Esophagus (tissue), 2 donors: Measurements from ENCODE around the gene TTC1. TPM values are rescaled to one million over a fixed set of nuclear protein-coding genes. Genes with fewer than 3 reads are reported as not detected.
A peak's percentile ranks its signal among the peaks of the same experiment; 100 is the strongest.
"Not testable (repeated sequence)": the region's sequence is repeated elsewhere in the genome, so short reads cannot be mapped to it uniquely, and the experiment has no call there.

Source experiments
- H3K27ac ChIP-seq, 2 donors: one replicate each; pipeline ENCODE4 v1.5.1; 2013; ENCODE audit warnings: low read depth in 2 of 2, mild to moderate bottlenecking in 2 of 2, inconsistent platforms in 1 of 2, low read length in 1 of 2, moderate library complexity in 1 of 2
- H3K27me3 ChIP-seq, 2 donors: one replicate each; pipeline ENCODE4 v1.6.1; 2013; ENCODE audit warnings: low read length in 2 of 2, control low read depth in 1 of 2, mild to moderate bottlenecking in 1 of 2; ENCODE audit not compliant: insufficient read depth in 2 of 2, control insufficient read depth in 1 of 2
- H3K36me3 ChIP-seq, 2 donors: one replicate each; pipeline ENCODE4 v1.6.1; 2013; ENCODE audit warnings: low read length in 1 of 2; ENCODE audit not compliant: control insufficient read depth in 2 of 2, insufficient read depth in 2 of 2
- H3K4me1 ChIP-seq, 2 donors: one replicate each; pipeline ENCODE4 v1.6.1; 2013; ENCODE audit warnings: low read length in 1 of 2; ENCODE audit not compliant: control insufficient read depth in 2 of 2, insufficient read depth in 2 of 2
- H3K4me3 ChIP-seq, 2 donors: one replicate each; pipeline ENCODE4 v1.5.1; 2013; ENCODE audit warnings: low read length in 2 of 2, mild to moderate bottlenecking in 2 of 2, low read depth in 1 of 2, moderate library complexity in 1 of 2
- H3K9me3 ChIP-seq, 2 donors: one replicate each; pipeline ENCODE4 v1.6.1; 2013; ENCODE audit warnings: mild to moderate bottlenecking in 2 of 2, low read depth in 1 of 2, low read length in 1 of 2, moderate library complexity in 1 of 2; ENCODE audit not compliant: control insufficient read depth in 2 of 2, insufficient read depth in 1 of 2
- WGBS, 2 donors: extraction: QIAGEN DNeasy Blood & Tissue Kit; methylation state at CpG; one replicate each; pipeline ENCODE4 v1.1.7; 2013; 5-methylcytosine and 5-hydroxymethylcytosine counted together
- polyA plus RNA-seq, 2 donors: library from polyadenylated mRNA; stranded (reverse); fragments of 200-250 nt; gene quantifications; one replicate each; pipeline ENCODE4 v1.2.3, GENCODE V29; 2013
- donor health status: healthy with polysubstance abuse.
- donor health status: Bipolar disorder and iron deficiency.

TTC1 gene, protein sequence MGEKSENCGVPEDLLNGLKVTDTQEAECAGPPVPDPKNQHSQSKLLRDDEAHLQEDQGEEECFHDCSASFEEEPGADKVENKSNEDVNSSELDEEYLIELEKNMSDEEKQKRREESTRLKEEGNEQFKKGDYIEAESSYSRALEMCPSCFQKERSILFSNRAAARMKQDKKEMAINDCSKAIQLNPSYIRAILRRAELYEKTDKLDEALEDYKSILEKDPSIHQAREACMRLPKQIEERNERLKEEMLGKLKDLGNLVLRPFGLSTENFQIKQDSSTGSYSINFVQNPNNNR
- polyA plus RNA-seq = 10 to 100 TPM; 16.7 to 32.9 TPM

DNA sequence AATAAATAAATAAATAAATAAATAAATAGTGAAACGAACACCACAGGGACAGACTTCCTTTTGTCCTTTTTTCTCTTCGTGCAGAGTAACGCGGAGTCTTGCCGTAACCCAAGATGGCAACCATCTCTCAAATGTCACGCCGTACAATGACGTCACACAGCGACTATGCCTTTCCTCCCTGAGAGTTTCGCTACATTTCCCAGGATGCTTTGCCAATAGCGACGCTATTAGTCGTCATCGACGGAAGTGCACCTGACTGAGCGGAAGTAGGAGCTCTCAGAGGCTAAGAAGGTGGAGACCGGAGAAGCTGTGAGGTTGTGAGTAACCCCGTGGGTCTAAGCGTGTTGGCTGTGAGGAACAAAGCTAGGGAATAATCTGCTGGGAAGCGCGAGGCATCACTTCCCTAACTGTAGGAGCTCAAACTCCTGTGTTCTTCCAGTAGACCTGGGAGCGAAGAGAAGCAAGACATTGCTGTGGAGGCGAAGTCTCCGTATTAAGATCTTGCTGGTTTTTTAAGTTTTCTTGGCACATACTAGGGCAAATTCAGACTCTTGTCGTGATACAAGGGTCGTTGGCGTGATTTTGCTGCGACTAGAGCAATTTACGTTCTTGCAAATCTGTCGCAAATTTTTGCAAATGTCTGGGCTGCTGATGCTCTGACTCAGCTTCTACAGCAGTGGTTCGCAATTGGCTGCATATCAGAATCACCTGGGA is at the start of gene TTC1:
TSS of gene TTC1 (plus strand) at position 263 of the 714 bp plus-strand sequence. CDS start 1,390 bp downstream, outside the sequence.
- 0 to 1% methylated on average over 31 of the region's 31 CpGs for WGBS, 2 donors
- Histone ChIP-seq H3K9me3 (no peaks in the 10 kb centered on the region), H3K27ac (peak within 1 kb of the TSS; percentile 85 to 96), H3K4me1 (peaks cover 0 to 3% of the 10 kb centered on the region in 2 donors), H3K27me3 (no peaks in the 10 kb centered on the region), H3K36me3 (peaks cover 0 to 3% of the 10 kb centered on the region in 2 donors), H3K4me3 (peak within 1 kb of the TSS; percentile 68 to 90)

DNA sequence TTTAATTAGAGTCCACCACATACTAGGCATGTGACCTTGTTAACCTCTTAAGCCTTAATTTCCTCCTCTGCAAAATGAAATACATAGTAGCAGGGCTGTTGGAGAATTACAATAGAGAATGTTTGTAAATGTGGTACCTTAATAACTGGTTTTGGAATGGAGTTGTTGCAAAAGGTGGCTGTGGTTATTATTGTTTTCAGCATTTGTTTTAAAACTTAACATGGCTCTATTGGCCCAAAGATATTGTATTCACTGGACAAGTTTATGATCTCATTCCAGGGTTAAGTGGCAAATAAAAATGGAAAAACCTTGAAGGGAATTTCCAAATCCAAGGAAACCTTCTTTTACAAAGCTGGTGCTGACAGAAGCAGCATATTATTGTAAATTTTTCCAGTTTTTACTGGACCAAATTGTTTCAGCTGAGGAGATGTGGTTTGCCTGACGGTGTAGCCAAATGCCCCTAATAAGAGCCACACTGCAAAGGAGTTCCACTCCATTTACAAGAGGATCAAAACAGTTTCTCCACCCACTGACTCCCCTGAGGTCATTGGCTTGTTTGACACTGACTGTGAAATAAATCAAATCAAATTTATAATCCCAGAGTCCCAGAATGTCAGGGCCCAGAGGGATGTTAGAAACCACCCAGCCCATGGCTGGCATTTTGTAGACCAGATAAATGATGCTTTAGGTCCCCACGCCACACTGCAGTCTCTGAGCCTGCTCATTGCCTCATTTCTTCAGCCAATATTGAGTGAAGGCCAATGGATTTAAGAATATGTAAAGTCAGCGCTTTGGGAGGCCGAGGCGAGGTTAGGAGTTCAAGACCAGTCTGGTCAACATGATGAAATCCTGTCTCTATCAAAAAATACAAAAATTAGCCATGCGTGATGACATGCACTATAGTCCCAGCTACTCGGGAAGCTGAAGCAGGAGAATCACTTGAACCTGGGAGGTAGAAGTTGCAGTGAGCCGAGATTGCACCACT is 47.5 kb upstream of the TTC1 start:
- WGBS, 2 donors = 81 to 86% methylated on average over 8 of the region's 8 CpGs
- Histone ChIP-seq H3K9me3 (no peaks in the 10 kb centered on the region), H3K36me3 (no peaks in the 10 kb centered on the region)

GRCh38 chr5:159962214-159962613 is 46.7 kb upstream of the TTC1 start:
- H3K4me3 ChIP-seq = no peak overlapping the region
- H3K27ac ChIP-seq = no peak overlapping the region
- no peaks in the 10 kb centered on the region for H3K36me3 ChIP-seq
- H3K27me3 ChIP-seq = no peaks in the 10 kb centered on the region
- no peaks in the 10 kb centered on the region for H3K9me3 ChIP-seq
- no peaks in the 10 kb centered on the region for H3K4me1 ChIP-seq
- WGBS, 2 donors = 86 to 87% methylated on average over 4 of the region's 4 CpGs

More for the DNA sequence above, 47.5 kb upstream of the TTC1 start:
- no peaks in the 10 kb centered on the region for H3K4me1 ChIP-seq
- no peaks in the 10 kb centered on the region for H3K27me3 ChIP-seq
- H3K27ac ChIP-seq = no peak overlapping the region
- no peak overlapping the region for H3K4me3 ChIP-seq

GRCh38 chr5:159963935-159964334 is 45.0 kb upstream of the TTC1 start:
- Histone ChIP-seq H3K27me3 (no peaks in the 10 kb centered on the region), H3K36me3 (no peaks in the 10 kb centered on the region), H3K9me3 (no peaks in the 10 kb centered on the region), H3K27ac (no peak overlapping the region), H3K4me1 (no peaks in the 10 kb centered on the region), H3K4me3 (no peak overlapping the region)
- 86% methylated on average over 6 of the region's 6 CpGs for WGBS, 2 donors

- H3K36me3 ChIP-seq = no peaks in the 10 kb centered on the region
- no peaks in the 10 kb centered on the region for H3K9me3 ChIP-seq
- no peaks in the 10 kb centered on the region for H3K4me1 ChIP-seq
- H3K4me3 ChIP-seq = no peak overlapping the region
- H3K27ac ChIP-seq = no peak overlapping the region
- H3K27me3 ChIP-seq = no peaks in the 10 kb centered on the region
- 33 to 42% methylated on average over 12 of the region's 12 CpGs for WGBS, 2 donors
Observed at GRCh38 chr5:159965031-159965837, 43.7 kb upstream of the TTC1 start.

DNA sequence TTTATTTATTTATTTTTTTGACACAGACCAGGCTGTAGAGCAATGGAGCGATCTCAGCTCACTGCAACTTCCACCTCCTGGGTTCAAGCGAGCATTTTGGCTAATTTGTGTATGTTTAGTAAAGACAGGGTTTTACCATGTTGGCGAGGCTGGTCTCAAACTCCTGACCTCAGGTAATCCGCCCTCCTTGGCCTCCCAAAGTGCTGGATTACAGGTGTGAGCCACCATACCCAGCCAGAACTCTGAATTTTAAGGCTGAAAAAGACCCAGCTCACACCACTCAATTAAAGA is 43.2 kb upstream of the TTC1 start:
- not testable (repeated sequence) for H3K4me1 ChIP-seq, H3K27me3 ChIP-seq, H3K4me3 ChIP-seq, H3K36me3 ChIP-seq, H3K9me3 ChIP-seq, H3K27ac ChIP-seq
- 67 to 71% methylated on average over 4 of the region's 4 CpGs for WGBS, 2 donors

DNA sequence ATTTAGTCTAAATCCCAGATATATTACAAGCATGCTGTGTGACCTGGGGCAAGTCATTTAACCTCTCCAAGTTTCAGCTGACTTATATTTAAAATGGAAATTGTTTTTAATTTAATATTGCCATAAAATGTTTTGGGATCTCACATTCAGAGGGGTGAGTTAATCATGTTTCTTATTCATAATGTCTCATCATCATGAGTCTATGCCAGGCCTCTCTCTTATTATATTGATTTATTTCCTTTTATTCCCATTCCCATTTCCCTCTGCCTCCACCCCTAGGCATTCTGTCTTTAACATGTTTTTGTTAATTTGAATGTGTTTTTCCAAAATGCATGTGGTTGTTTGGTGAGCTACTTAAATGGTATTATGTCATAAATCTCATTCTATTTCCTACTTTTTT is 39.0 kb upstream of the TTC1 start:
- H3K36me3 ChIP-seq = no peaks in the 10 kb centered on the region
- peaks cover 0 to 3% of the 10 kb centered on the region in 2 donors for H3K4me1 ChIP-seq
- H3K27me3 ChIP-seq = peaks cover 0 to 9% of the 10 kb centered on the region in 2 donors
- H3K27ac ChIP-seq = no peak overlapping the region
- H3K4me3 ChIP-seq = no peak overlapping the region
- no peaks in the 10 kb centered on the region for H3K9me3 ChIP-seq

DNA sequence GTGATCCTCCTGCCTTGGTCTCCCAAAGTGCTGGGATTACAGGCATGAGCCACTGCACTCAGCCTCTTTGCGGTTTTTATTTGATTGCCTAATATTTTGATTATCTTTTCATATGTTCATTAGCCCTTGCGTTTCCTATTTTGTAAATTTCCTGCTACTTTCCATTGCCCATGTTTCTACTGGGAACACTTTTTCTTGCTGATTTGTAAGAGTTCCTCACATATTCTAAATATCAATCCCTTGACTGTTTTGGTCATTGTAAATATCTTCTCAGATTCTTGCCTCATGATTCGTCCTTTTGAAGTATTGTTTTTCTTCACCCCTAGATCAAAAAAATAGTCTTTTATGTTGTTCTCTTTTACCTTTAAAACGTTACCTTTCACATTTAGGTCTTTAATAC is 37.9 kb upstream of the TTC1 start:
- 77 to 82% methylated on average over 4 of the region's 4 CpGs for WGBS, 2 donors
- H3K27ac ChIP-seq = no peak overlapping the region
- no peaks in the 10 kb centered on the region for H3K9me3 ChIP-seq
- H3K36me3 ChIP-seq = no peaks in the 10 kb centered on the region
- H3K4me1 ChIP-seq = peaks cover 0 to 3% of the 10 kb centered on the region in 2 donors
- peaks cover 0 to 9% of the 10 kb centered on the region in 2 donors for H3K27me3 ChIP-seq
- no peak overlapping the region for H3K4me3 ChIP-seq

GRCh38 chr5:159971514-159971913 is 37.4 kb upstream of the TTC1 start:
- no peaks in the 10 kb centered on the region for H3K36me3 ChIP-seq
- H3K4me3 ChIP-seq = peak overlapping the region in 1 of 2 donors; percentile 39
- peaks cover 0 to 9% of the 10 kb centered on the region in 2 donors for H3K27me3 ChIP-seq
- H3K9me3 ChIP-seq = no peaks in the 10 kb centered on the region
- H3K4me1 ChIP-seq = peaks cover 0 to 3% of the 10 kb centered on the region in 2 donors
- H3K27ac ChIP-seq = no peak overlapping the region
- 29 to 42% methylated on average over 11 of the region's 11 CpGs for WGBS, 2 donors
